Neural progenitor cell (in vitro differentiated cells): ENCODE data around the gene MEPCE.

ENCODE experiments used
- EZH2 ChIP-seq: fragments of 200-600 bp; sonication (generic); IDR thresholded peaks from 2 replicates; pipeline ENCODE4 v1.6.1; 2017; ENCODE audit warnings: antibody characterized with exemption, mild to moderate bottlenecking, moderate library complexity
- TF ChIP-seq, protein P1 (sequence below): fragments of 200-600 bp; sonication (generic); IDR thresholded peaks from 2 replicates; pipeline ENCODE4 v1.5.1; 2017; ENCODE audit warnings: antibody characterized with exemption, mild to moderate bottlenecking

GRCh38 chr7:100446040-100446439 lies 16.4 kb downstream of the MEPCE start:
- TF ChIP-seq, protein P1, sequence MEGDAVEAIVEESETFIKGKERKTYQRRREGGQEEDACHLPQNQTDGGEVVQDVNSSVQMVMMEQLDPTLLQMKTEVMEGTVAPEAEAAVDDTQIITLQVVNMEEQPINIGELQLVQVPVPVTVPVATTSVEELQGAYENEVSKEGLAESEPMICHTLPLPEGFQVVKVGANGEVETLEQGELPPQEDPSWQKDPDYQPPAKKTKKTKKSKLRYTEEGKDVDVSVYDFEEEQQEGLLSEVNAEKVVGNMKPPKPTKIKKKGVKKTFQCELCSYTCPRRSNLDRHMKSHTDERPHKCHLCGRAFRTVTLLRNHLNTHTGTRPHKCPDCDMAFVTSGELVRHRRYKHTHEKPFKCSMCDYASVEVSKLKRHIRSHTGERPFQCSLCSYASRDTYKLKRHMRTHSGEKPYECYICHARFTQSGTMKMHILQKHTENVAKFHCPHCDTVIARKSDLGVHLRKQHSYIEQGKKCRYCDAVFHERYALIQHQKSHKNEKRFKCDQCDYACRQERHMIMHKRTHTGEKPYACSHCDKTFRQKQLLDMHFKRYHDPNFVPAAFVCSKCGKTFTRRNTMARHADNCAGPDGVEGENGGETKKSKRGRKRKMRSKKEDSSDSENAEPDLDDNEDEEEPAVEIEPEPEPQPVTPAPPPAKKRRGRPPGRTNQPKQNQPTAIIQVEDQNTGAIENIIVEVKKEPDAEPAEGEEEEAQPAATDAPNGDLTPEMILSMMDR, result no peak
- no peak for TF ChIP-seq EZH2
